HepG2 (cell line): Measurements from ENCODE around the gene AUTS2. TPM values are rescaled to one million over a fixed set of nuclear protein-coding genes. Genes with fewer than 3 reads are reported as not detected.

Experiments used
- ATAC-seq: fragments of 200-7000 bp; cut with Tn5 transposase; 3 replicates; pipeline ENCODE4 v1.9.1; 2020; ENCODE audit warnings: mild to moderate bottlenecking, moderate library complexity
- BruUV-seq: library from RNA; stranded (reverse); fragments of 400-500 nt; replicated peaks from 2 replicates; lab custom pipeline; 2021; lab: Mats Ljungman, UMichigan
- CTCF ChIA-PET: fragments of 300-600 bp; formaldehyde crosslinking; extraction: SDS; loops from one replicate; lab custom pipeline; 2021; ENCODE audit warnings: low total read pairs, inconsistent platforms, low intra/inter-chr PET ratio; lab: Yijun Ruan, JAX
- POLR2A ChIA-PET: fragments of 350-600 bp; sonication (Branson Sonifier 250); formaldehyde crosslinking; loops from one replicate; lab custom pipeline; 2020; ENCODE audit warnings: antibody characterized with exemption, inconsistent platforms; lab: Yijun Ruan, JAX
- DNase-seq: peaks from one replicate; pipeline ENCODE4 v3.0.0-alpha.2; 2015; ENCODE audit warnings: low spot score
- FAIRE-seq: peaks from 3 replicates; lab custom pipeline; 2011; peaks lifted over from hg19 to GRCh38; lab: Jason Lieb, UNC
- H2AFZ ChIP-seq: one replicate; pipeline ENCODE4 v1.6.1; 2011; ENCODE audit warnings: low read length, inconsistent platforms
- H3K27ac ChIP-seq: fragments of 300-600 bp; 3 replicates; pipeline ENCODE4 v1.8.0; 2011; ENCODE audit warnings: mixed run types, mild to moderate bottlenecking, mixed read lengths, low read length, inconsistent platforms; ENCODE audit not compliant: insufficient read depth; ENCODE audit errors: extremely low read length
- H3K27me3 ChIP-seq, 2 experiments: fragments of 200-600 bp in 1 of 2; 2 replicates in 1 of 2; 3 replicates in 1 of 2; pipeline versions ENCODE4 v1.6.0 to v1.8.0; 2011; ENCODE audit warnings: low read length in 2 of 2, mild to moderate bottlenecking in 2 of 2, moderate library complexity in 2 of 2, inconsistent platforms in 1 of 2; ENCODE audit not compliant: insufficient read depth in 2 of 2, control insufficient read depth in 1 of 2
- H3K36me3 ChIP-seq, 2 experiments: fragments of 200-600 bp in 1 of 2; replicated peaks in 1 of 2; 2 replicates in 1 of 2; 3 replicates in 1 of 2; pipeline versions ENCODE4 v1.5.1 to v1.8.0; 2011; ENCODE audit warnings: low read length in 2 of 2, inconsistent platforms in 1 of 2; ENCODE audit not compliant: insufficient read depth in 2 of 2, control insufficient read depth in 1 of 2
- H3K4me1 ChIP-seq: 2 replicates; pipeline ENCODE4 v1.5.1; 2012; ENCODE audit warnings: low read length, inconsistent platforms; ENCODE audit not compliant: insufficient read depth
- H3K4me2 ChIP-seq: 2 replicates; pipeline ENCODE4 v1.6.0; 2011; ENCODE audit warnings: low read depth, low read length, inconsistent platforms
- H3K4me3 ChIP-seq, 3 experiments: fragments of 200-600 bp in 1 of 3; sonication (generic), shearing (Covaris generic) in 1 of 3; replicated peaks in 1 of 3; 2 replicates each; pipeline ENCODE4 v1.5.1; 2011 to 2016; ENCODE audit warnings: low read length in 3 of 3, inconsistent platforms in 2 of 3, low read depth in 2 of 3, mild to moderate bottlenecking in 2 of 3, control low read depth in 1 of 3, mixed read lengths in 1 of 3; ENCODE audit not compliant: insufficient read depth in 1 of 3
- H3K79me2 ChIP-seq: one replicate; pipeline ENCODE4 v1.6.1; 2011; ENCODE audit warnings: low read length, inconsistent platforms; ENCODE audit not compliant: insufficient read depth
- H3K9ac ChIP-seq: 2 replicates; pipeline ENCODE4 v1.6.0; 2011; ENCODE audit warnings: mild to moderate bottlenecking, low read depth, low read length, inconsistent platforms; ENCODE audit not compliant: insufficient read depth
- H3K9me3 ChIP-seq: 2 replicates; pipeline ENCODE4 v1.5.1; 2012; ENCODE audit warnings: mild to moderate bottlenecking, low read length
- H4K20me1 ChIP-seq: 2 replicates; pipeline ENCODE4 v1.6.0; 2011; ENCODE audit warnings: inconsistent platforms, mild to moderate bottlenecking, low read length, moderate library complexity; ENCODE audit not compliant: insufficient read depth
- CEBPG ChIP-seq: IDR thresholded peaks from 2 replicates; pipeline ENCODE4 v1.6.1; 2016
- KDM2A ChIP-seq: sonication (generic); formaldehyde crosslinking; IDR thresholded peaks from 2 replicates; pipeline ENCODE4 v1.4.0; 2020; ENCODE audit warnings: low read depth, missing genetic modification reagents, borderline replicate concordance
- KDM4B ChIP-seq: sonication (generic); formaldehyde crosslinking; IDR thresholded peaks from 2 replicates; pipeline ENCODE4 v1.4.0; 2020; ENCODE audit warnings: missing genetic modification reagents
- KLF13 ChIP-seq: sonication (generic); formaldehyde crosslinking; IDR thresholded peaks from 2 replicates; pipeline ENCODE4 v1.4.0; 2020; ENCODE audit warnings: mild to moderate bottlenecking, missing genetic modification reagents
- MBNL3 ChIP-seq: fragments of 250-450 bp; sonication (Bioruptor Pico); conservative IDR thresholded peaks from 2 replicates; pipeline ENCODE4 v1.8.0; 2022; ENCODE audit warnings: mild to moderate bottlenecking, inconsistent platforms
- TCF7 ChIP-seq: sonication (generic); IDR thresholded peaks from 2 replicates; pipeline ENCODE4 v1.6.1; 2016; ENCODE audit warnings: antibody characterized with exemption, low read depth
- ZFYVE20 ChIP-seq: sonication (generic); formaldehyde crosslinking; IDR thresholded peaks from 2 replicates; pipeline ENCODE4 v1.8.0; 2023; ENCODE audit warnings: low read depth, mild to moderate bottlenecking, moderate library complexity, missing genetic modification reagents, borderline replicate concordance
- ZNF224 ChIP-seq: sonication (generic); formaldehyde crosslinking; IDR thresholded peaks from 2 replicates; pipeline ENCODE4 v1.5.0; 2020; ENCODE audit warnings: mild to moderate bottlenecking, missing genetic modification reagents
- ZNF274 ChIP-seq: sonication (generic); formaldehyde crosslinking; IDR thresholded peaks from 2 replicates; pipeline ENCODE4 v1.5.1; 2020; ENCODE audit warnings: mild to moderate bottlenecking, missing genetic modification reagents
- ZNF550 ChIP-seq: sonication (generic); formaldehyde crosslinking; IDR thresholded peaks from 2 replicates; pipeline ENCODE4 v1.4.0; 2020; ENCODE audit warnings: mild to moderate bottlenecking, missing genetic modification reagents, borderline replicate concordance
- ZNF713 ChIP-seq: sonication (generic); formaldehyde crosslinking; IDR thresholded peaks from 2 replicates; pipeline ENCODE4 v1.4.0; 2020; ENCODE audit warnings: mild to moderate bottlenecking, missing genetic modification reagents
- ZNF891 ChIP-seq: sonication (generic); formaldehyde crosslinking; IDR thresholded peaks from 2 replicates; pipeline ENCODE4 v1.5.0; 2020; ENCODE audit warnings: mild to moderate bottlenecking, missing genetic modification reagents
- ZSCAN9 ChIP-seq: IDR thresholded peaks from 2 replicates; pipeline ENCODE4 v1.6.1; 2016; ENCODE audit warnings: borderline replicate concordance
- WGBS: methylation state at CpG from one replicate; pipeline ENCODE4 v1.1.6; 2017; ENCODE audit warnings: low lambda C conversion rate; 5-methylcytosine and 5-hydroxymethylcytosine counted together
- in situ Hi-C: cut with HindIII; loops from 2 replicates; pipeline ENCODE4 v1.10.0; 2017; ENCODE audit warnings: low pct_unique_long_range_greater_than_20kb; ENCODE audit not compliant: extremely low pct_ligation_motif_present
- intact Hi-C: fragments of 100-400 bp; cut with micrococcal nuclease; formaldehyde crosslinking; loops from one replicate; pipeline ENCODE4 v1.10.0; 2022; ENCODE audit not compliant: unreplicated experiment
- polyA plus RNA-seq, 8 experiments: library from polyadenylated mRNA; depleted of rRNA in 3 of 8; stranded (reverse) in 7 of 8; unstranded in 1 of 8; fragments of >200 nt; fragmentation: Illumina TruSeq in 4 of 8; extraction: Trizol in 4 of 8; gene quantifications; 2 replicates each; pipeline versions ENCODE4 v1.2.1 to v1.2.3, GENCODE V29; 2011 to 2016; ENCODE audit warnings: low read depth in 4 of 8, missing spikeins in 1 of 8, mixed read lengths in 1 of 8; ENCODE audit not compliant: insufficient read depth in 1 of 8
- total RNA-seq, 5 experiments: library from RNA; depleted of rRNA; stranded (reverse); fragments of >200 nt; fragmentation: Illumina TruSeq; extraction: Trizol; gene quantifications; 2 replicates each; pipeline ENCODE4 v1.2.3, GENCODE V29; 2016; ENCODE audit warnings: low read depth in 1 of 5
- TF ChIP-seq, protein P1 (sequence below): IDR thresholded peaks from 2 replicates; pipeline ENCODE4 v1.6.1; 2016; ENCODE audit warnings: missing compliant biosample characterization, missing genetic modification reagents, borderline replicate concordance
- TF ChIP-seq, protein P2 (sequence below): IDR thresholded peaks from 2 replicates; pipeline ENCODE4 v1.6.1; 2012; ENCODE audit warnings: inconsistent platforms
- TF ChIP-seq, protein P3 (sequence below), 2 experiments: IDR thresholded peaks; 2 replicates each; pipeline ENCODE4 v1.6.1; 2011 to 2012; ENCODE audit warnings: low read length in 2 of 2, borderline replicate concordance in 1 of 2, low read depth in 1 of 2, mild to moderate bottlenecking in 1 of 2, moderate library complexity in 1 of 2
- TF ChIP-seq, protein P4 (sequence below): sonication (generic); formaldehyde crosslinking; IDR thresholded peaks from 2 replicates; pipeline ENCODE4 v1.4.0; 2020; ENCODE audit warnings: mild to moderate bottlenecking, missing genetic modification reagents
- TF ChIP-seq, protein P5 (sequence below): sonication (generic); formaldehyde crosslinking; IDR thresholded peaks from 2 replicates; pipeline ENCODE4 v1.4.0; 2020; ENCODE audit warnings: mild to moderate bottlenecking, missing genetic modification reagents
- TF ChIP-seq, protein P6 (sequence below): IDR thresholded peaks from 2 replicates; pipeline ENCODE4 v1.6.1; 2016; ENCODE audit warnings: mild to moderate bottlenecking, missing biosample characterization, missing genetic modification reagents

Gene AUTS2
- total and polyA plus RNA-seq, 2 of the 13 experiments (the other 11 are each of a cell fraction or from before 2014, with no cell fraction given), result 0.38 TPM; not detected in 1

DNA sequence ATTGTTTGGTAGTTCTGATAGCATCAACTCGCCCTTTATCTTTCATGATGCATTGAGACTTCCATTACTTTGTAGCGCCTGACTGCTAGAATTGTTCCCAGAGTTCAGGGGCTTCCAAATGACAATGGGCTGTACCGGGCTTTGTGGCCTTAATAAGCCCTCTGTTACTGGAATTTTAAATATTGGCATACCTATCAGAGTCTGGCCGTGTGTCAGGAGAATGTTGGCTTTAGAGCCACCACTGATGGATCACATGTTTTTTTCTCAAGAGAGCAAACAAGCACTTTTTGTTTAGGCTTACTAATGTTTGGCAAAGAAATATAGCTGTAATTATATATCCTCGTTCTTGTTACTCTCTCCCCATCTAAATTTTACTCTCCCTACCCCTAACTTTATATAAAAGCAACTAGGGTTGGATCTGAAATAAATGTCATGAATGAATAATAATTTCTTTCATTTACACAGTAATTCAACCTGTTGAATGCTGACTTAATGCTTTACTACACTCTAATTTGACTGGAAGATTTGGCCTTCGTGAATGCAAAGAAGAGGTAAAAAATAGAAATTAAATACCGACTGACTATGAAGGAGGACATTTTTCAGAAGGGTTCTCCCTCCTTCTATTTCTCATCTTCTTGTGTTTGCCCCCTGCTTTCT is 396.7 kb downstream of the AUTS2 start:
- DNase-seq (no peak), FAIRE-seq (no peak), ATAC-seq (no peak)
- H3K9ac ChIP-seq, result no peak overlapping the region
- H3K9me3 ChIP-seq, result no peaks in the 10 kb centered on the region
- H3K4me2 ChIP-seq, result no peak overlapping the region
- CTCF ChIA-PET, result no interaction called here
- no peak overlapping the region for H3K4me3 ChIP-seq
- WGBS, result 26% methylated on average over 7 of the region's 7 CpGs
- H3K4me1 ChIP-seq, result no peaks in the 10 kb centered on the region
- no peaks in the 10 kb centered on the region for H4K20me1 ChIP-seq
- H3K27ac ChIP-seq, result no peak overlapping the region
- H3K27me3 ChIP-seq, result no peaks in the 10 kb centered on the region
- H3K36me3 ChIP-seq, result no peaks in the 10 kb centered on the region
- no TSS peak for BruUV-seq
- POLR2A ChIA-PET, result no interaction called here
- intact Hi-C loops, result no loop called here
- H3K79me2 ChIP-seq, result no peaks in the 10 kb centered on the region
- H2AFZ ChIP-seq, result no peak overlapping the region
- in situ Hi-C loops, result no loop called here
- TF ChIP-seq KDM2A (CRISPR knock-in tag), result no peak
- TF ChIP-seq, protein P1, sequence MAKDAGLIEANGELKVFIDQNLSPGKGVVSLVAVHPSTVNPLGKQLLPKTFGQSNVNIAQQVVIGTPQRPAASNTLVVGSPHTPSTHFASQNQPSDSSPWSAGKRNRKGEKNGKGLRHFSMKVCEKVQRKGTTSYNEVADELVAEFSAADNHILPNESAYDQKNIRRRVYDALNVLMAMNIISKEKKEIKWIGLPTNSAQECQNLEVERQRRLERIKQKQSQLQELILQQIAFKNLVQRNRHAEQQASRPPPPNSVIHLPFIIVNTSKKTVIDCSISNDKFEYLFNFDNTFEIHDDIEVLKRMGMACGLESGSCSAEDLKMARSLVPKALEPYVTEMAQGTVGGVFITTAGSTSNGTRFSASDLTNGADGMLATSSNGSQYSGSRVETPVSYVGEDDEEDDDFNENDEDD (CRISPR knock-in tag), result no peak
- TF ChIP-seq, protein P2, sequence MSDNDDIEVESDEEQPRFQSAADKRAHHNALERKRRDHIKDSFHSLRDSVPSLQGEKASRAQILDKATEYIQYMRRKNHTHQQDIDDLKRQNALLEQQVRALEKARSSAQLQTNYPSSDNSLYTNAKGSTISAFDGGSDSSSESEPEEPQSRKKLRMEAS, result no peak
- TF ChIP-seq CEBPG (CRISPR knock-in tag), result no peak
- TF ChIP-seq ZFYVE20 (CRISPR knock-in tag), result no peak
- no peak for TF ChIP-seq ZNF224 (CRISPR knock-in tag)
- TF ChIP-seq, protein P3, sequence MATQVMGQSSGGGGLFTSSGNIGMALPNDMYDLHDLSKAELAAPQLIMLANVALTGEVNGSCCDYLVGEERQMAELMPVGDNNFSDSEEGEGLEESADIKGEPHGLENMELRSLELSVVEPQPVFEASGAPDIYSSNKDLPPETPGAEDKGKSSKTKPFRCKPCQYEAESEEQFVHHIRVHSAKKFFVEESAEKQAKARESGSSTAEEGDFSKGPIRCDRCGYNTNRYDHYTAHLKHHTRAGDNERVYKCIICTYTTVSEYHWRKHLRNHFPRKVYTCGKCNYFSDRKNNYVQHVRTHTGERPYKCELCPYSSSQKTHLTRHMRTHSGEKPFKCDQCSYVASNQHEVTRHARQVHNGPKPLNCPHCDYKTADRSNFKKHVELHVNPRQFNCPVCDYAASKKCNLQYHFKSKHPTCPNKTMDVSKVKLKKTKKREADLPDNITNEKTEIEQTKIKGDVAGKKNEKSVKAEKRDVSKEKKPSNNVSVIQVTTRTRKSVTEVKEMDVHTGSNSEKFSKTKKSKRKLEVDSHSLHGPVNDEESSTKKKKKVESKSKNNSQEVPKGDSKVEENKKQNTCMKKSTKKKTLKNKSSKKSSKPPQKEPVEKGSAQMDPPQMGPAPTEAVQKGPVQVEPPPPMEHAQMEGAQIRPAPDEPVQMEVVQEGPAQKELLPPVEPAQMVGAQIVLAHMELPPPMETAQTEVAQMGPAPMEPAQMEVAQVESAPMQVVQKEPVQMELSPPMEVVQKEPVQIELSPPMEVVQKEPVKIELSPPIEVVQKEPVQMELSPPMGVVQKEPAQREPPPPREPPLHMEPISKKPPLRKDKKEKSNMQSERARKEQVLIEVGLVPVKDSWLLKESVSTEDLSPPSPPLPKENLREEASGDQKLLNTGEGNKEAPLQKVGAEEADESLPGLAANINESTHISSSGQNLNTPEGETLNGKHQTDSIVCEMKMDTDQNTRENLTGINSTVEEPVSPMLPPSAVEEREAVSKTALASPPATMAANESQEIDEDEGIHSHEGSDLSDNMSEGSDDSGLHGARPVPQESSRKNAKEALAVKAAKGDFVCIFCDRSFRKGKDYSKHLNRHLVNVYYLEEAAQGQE (IDR thresholded peaks at IDR 0.05; ENCODE audit: borderline replicate concordance in 1 of 2, low read depth in 1 of 2, low read length in 2 of 2), result no peak
- TF ChIP-seq KDM4B, result no peak
- TF ChIP-seq ZSCAN9, result no peak
- TF ChIP-seq ZNF713 (CRISPR knock-in tag), result no peak
- TF ChIP-seq, protein P4, sequence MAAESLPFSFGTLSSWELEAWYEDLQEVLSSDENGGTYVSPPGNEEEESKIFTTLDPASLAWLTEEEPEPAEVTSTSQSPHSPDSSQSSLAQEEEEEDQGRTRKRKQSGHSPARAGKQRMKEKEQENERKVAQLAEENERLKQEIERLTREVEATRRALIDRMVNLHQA (CRISPR knock-in tag), result no peak
- TF ChIP-seq, protein P5, sequence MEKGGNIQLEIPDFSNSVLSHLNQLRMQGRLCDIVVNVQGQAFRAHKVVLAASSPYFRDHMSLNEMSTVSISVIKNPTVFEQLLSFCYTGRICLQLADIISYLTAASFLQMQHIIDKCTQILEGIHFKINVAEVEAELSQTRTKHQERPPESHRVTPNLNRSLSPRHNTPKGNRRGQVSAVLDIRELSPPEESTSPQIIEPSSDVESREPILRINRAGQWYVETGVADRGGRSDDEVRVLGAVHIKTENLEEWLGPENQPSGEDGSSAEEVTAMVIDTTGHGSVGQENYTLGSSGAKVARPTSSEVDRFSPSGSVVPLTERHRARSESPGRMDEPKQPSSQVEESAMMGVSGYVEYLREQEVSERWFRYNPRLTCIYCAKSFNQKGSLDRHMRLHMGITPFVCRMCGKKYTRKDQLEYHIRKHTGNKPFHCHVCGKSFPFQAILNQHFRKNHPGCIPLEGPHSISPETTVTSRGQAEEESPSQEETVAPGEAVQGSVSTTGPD (CRISPR knock-in tag), result no peak
- no peak for TF ChIP-seq TCF7
- no peak for TF ChIP-seq MBNL3 (CRISPR knock-in tag)
- TF ChIP-seq ZNF274 (CRISPR knock-in tag), result no peak
- TF ChIP-seq, protein P6, sequence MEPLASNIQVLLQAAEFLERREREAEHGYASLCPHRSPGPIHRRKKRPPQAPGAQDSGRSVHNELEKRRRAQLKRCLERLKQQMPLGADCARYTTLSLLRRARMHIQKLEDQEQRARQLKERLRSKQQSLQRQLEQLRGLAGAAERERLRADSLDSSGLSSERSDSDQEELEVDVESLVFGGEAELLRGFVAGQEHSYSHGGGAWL (CRISPR knock-in tag), result no peak
- TF ChIP-seq ZNF550 (CRISPR knock-in tag), result no peak
- TF ChIP-seq ZNF891 (CRISPR knock-in tag), result no peak
- TF ChIP-seq KLF13, result no peak
